NCI-H1417 treated with DMSO at 0.1 percent for 48 hours (cell line): Measurements from ENCODE around the gene NRP2.

ENCODE experiments used
- DNase-seq: peaks from one replicate; lab custom pipeline; 2025; lab: John Stamatoyannopoulos, UW

The NRP2 gene

DNA sequence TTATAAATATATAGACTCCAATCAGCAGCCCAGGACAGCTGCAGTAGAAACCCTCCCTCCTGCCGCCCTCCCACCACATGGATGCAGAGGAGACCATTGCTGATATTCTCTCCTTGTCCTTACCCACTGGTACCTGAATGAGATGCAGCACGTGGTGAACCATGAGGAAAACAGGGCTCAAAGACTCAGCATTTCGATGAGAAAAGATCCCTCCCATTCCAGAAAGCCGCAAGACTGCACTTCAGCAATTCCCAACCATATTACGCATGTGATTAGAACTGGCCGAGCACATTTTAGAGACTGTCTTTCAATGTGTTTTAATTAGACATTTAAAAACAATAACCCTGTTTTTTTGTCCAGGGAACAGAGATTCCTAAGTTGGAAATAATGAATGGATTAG, 125.5 kb downstream of the NRP2 start:
- DNase-seq = no peak

- no peak for DNase-seq
Measured at GRCh38 chr2:205808486-205809121, 126.3 kb downstream of the NRP2 start.

GRCh38 chr2:205811387-205811786, 129.1 kb downstream of the NRP2 start:
- no peak for DNase-seq

DNA sequence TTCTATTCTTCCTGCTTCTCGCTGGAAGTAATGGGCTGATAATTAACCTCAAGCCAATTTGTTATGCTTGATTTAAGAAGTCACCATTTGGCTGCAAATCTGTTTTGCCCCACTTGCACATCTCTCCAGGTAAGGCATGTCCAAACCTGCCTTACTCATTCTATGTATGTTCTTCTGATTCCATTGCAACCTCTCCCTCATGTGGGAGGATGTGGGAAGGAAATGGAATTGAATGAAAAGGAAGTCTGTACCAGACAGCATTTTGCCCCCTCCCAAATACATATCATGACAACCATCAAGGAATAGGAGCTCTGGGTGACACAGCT, 131.7 kb downstream of the NRP2 start:
- DNase-seq = no peak

DNA sequence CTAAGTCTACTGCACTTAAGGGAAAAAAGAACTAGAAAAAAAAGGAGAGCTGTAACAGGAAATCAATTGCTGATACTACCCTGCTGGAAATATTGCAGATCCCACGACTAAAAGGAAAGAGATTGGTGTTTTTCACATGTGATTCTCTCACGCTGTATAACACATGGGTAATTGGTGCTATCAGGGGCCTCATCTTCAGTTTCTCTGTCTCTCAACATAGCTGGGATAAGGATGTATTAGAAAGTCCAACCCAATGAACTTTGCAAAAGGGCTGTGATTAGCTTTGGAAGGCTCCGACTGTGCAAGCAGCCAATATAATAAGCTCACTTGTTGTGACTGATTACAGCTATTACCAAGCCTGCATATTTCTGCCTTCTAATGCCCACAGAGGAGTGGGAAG, 133.4 kb downstream of the NRP2 start:
- no peak for DNase-seq

DNA sequence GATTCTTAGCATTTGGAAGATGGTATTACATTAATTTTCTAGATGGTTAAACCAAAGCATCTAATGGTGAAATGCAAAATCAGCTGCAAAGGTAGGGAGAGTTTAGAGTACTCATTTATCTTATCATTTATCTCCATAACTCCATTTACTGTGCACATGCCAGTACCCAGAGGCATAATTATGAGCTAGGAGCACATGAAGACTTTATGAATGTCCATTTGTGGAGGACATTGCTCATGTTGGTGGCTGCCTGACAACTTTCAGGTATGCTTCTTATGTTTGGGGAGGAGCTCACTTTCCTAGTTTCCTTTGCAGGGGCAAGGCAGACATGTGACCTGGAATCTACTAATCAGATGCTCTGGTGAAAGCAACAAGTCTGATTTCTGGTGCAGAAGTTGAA, 134.0 kb downstream of the NRP2 start:
- no peak for DNase-seq

- no peak for DNase-seq
Measured at GRCh38 chr2:205822579-205822978, 140.3 kb downstream of the NRP2 start.

DNA sequence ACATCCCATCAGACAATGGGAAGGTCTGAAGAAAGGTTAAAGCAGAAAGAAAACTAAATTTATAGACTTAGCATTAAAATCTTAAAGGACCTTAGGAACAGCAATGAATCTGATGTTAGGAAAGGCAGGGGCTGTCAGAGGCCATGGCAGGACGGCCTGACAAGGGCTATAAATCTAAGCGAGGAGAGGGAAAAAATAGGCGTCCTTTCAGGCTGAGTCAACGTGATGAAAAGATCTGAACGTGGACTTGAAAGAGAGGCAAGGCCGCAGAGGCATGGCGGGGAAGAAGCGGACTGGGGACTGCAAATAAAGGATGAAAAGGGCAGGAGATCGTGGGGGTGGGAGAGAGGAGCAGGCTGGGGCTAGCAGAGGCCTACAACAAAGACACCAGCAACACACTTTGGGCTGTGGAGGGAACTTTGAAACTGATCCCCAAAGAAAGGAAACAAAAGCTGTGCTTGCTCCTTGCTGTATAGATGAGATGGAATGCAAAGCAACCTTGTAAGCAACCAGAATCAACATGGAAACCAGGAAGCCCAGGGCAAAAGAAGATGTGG, 145.6 kb downstream of the NRP2 start:
- DNase-seq = no peak

DNA sequence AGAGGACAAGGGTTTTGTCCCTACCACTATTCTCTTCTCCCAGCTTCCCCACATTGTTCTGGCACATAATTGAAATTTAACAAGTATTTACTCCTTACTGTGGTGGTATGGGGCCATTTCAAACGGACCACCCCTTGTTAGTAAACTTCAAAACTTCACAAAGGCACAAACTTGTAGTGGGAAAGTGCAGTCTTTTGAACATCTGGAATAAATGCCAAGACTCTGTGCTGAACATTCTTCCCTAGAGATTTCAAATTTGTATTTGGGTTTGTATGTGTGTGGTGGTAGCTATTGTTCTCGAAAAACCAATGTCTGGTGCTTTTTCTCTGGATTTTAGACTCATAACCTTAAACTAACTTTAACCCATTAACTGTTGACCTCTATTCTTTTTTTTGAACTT, 151.6 kb downstream of the NRP2 start:
- DNase-seq = no peak

DNA sequence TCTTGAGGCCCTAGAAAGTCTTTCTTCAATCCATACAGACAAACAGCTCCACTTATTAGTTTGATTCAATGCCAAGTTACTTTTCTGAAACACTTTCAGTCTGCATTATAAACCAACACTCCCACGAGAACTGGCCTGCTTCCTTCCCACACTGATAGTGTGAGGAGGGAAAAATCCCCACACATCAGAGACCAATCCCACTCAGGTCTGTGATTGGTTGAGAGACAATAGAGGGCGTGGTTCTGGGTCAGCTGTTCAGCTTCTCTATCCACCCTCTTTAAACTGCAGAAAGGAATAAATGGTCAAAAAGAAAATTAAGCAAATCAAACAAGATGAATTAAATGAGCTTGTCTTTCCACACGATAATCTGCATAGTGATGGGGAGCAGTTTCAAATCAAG, 152.5 kb downstream of the NRP2 start:
- DNase-seq = no peak

GRCh38 chr2:205835251-205835791, 153.0 kb downstream of the NRP2 start:
- no peak for DNase-seq

DNA sequence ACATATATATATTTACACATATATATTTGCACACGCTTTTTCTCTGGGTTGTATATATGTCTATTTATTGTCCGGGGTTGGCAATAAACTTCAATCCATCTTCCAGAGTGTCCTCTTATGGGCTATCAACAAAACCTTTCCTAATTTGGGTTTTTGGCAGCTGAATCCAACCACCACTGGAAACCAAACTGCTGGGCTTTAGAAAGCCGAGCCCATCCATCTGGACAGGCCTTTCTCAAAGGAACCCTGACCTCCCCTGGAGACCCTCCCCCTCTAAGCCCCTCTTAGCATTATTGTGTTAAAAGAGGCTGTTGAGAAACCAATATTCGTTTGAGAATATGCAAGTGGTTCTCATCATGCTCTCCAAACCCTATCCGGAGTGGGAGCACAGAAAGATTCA, 153.6 kb downstream of the NRP2 start:
- DNase-seq = no peak

GRCh38 chr2:205836477-205837221, 154.3 kb downstream of the NRP2 start:
- no peak for DNase-seq

- no peak for DNase-seq
Measured at GRCh38 chr2:205837663-205838062, 155.4 kb downstream of the NRP2 start.

DNA sequence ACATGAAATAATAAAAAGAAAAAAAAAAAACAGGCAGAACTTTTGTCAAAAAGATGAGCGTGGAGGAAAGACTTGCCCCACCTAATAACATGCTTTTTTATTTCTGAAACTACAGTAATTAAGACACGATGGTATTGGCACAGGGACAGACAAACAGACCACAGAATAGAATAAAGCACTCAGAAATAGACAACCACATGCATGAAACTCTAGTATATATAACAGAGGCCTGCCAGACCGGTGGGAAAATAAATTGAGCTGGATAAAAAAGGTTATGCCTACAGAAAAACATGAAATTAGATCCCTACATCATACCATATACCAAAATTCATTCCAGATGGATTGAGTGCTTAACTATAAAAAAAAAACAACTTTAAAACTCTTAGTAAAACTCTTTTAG, 163.1 kb downstream of the NRP2 start:
- no peak for DNase-seq
